Gastroesophageal sphincter (tissue), 4 donors: Measurements from ENCODE around the gene IGFL4. TPM values are rescaled to one million over a fixed set of nuclear protein-coding genes. Genes with fewer than 3 reads are reported as not detected.

Experiments
- ATAC-seq: fragments of 150-250 bp; one replicate; pipeline ENCODE4 v1.9.1; 2016; ENCODE audit warnings: mild to moderate bottlenecking, moderate library complexity
- H3K27ac ChIP-seq, 4 donors: fragments of 200-600 bp; sonication (generic) in 3 of 4; 1 replicate in 3 of 4; 2 replicates in 1 of 4; pipeline ENCODE4 v1.5.1; 2016 to 2019
- H3K27me3 ChIP-seq: fragments of 200-600 bp; sonication (generic); one replicate; pipeline ENCODE4 v1.5.1; 2019
- H3K36me3 ChIP-seq, 2 donors: fragments of 200-600 bp; sonication (generic); one replicate each; pipeline ENCODE4 v1.5.1; 2019; ENCODE audit warnings: control low read depth in 1 of 2
- H3K4me1 ChIP-seq, 3 donors: fragments of 200-600 bp; sonication (generic); 1 replicate in 2 of 3; 2 replicates in 1 of 3; pipeline ENCODE4 v1.5.1; 2016 to 2019; ENCODE audit warnings: control low read depth in 2 of 3
- H3K4me3 ChIP-seq, 2 donors: fragments of 200-600 bp; sonication (generic); one replicate each; pipeline ENCODE4 v1.5.1; 2019; ENCODE audit warnings: mild to moderate bottlenecking in 1 of 2, moderate library complexity in 1 of 2
- H3K9me3 ChIP-seq, 3 donors: fragments of 200-600 bp; sonication (generic); one replicate each; pipeline ENCODE4 v1.5.1; 2017 to 2019; ENCODE audit warnings: control low read depth in 2 of 3
- EP300 ChIP-seq: sonication (generic); formaldehyde crosslinking; IDR thresholded peaks from one replicate; pipeline ENCODE4 v1.6.1; 2017; ENCODE audit warnings: antibody characterized with exemption, mild to moderate bottlenecking
- POLR2A ChIP-seq, 2 donors: fragments of 450-650 bp; IDR thresholded peaks; one replicate each; pipeline ENCODE4 v1.6.1; 2017; ENCODE audit warnings: antibody characterized with exemption in 2 of 2, mild to moderate bottlenecking in 2 of 2, moderate library complexity in 1 of 2
- POLR2AphosphoS5 ChIP-seq: sonication (generic); formaldehyde crosslinking; IDR thresholded peaks from one replicate; pipeline ENCODE4 v1.6.1; 2017; ENCODE audit warnings: antibody characterized with exemption
- WGBS, 2 donors: methylation state at CpG; one replicate each; pipeline ENCODE4 v1.1.5; 2018; ENCODE audit warnings: low coverage in 1 of 2; 5-methylcytosine and 5-hydroxymethylcytosine counted together
- total RNA-seq, 4 donors: library from RNA; depleted of rRNA; stranded (reverse); fragments of >200 nt; gene quantifications; one replicate each; pipeline ENCODE4 v1.1.0, GENCODE V29; 2016
- TF ChIP-seq, protein P1 (sequence below), 4 experiments: fragments of 200-600 bp in 2 of 4; fragments of 450-650 bp in 2 of 4; sonication (generic) in 1 of 4; IDR thresholded peaks; one replicate each; pipeline ENCODE4 v1.5.1; 2017 to 2019; ENCODE audit warnings: antibody characterized with exemption in 4 of 4, mild to moderate bottlenecking in 2 of 4, moderate library complexity in 2 of 4

IGFL4 gene
- total RNA-seq, 4 donors from 2014 or later = not detected

DNA sequence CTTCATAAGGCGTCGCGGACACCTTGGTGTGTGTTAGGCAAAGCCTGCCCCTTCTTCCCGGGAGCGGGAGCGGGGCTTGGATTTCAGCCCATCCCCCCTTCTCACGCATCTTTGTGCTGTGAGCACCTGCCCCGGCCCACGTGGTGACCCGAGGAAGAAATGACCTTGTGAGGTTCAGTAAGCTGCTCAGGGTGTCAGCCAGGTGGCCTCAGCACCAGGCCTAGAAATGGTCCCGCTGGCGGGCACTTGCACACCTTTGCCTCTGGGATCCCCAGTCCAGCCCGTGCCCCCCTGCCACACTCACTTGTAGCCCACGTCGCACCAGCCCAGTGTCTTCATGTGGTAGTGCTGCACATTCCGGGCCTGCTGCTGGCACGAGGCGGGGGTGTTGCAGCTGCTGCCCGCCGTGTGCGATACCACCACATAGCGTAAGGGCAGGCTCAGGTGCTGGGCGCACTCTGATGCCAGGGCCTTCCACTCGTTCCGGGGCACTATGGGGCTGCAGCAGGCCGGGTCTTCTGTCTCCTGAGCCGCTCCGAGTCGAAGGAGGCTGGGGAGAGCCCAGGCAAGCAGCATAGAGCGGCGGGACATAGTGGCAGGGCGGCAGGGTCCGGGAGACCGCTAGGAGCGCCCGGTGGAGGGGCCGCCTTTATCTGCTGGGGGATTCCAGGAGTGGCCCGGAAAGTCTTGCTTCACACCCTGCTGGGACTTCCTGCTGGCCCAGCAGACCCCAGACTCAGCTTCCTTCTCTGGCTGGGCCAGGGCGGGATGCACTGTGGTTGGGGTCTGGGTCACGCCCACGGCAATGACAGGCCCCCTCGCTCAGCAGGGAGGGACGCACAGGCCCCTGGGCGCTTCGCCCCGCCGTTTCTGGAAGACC, 18.1 kb downstream of the IGFL4 start, which contains the start of gene PGLYRP1:
Gene PGLYRP1, minus strand, starts transcription at position 623 of the 880 bp plus-strand sequence. Its CDS starts 32 bp downstream, at position 591.
- TF ChIP-seq EP300 = no peak
- Histone ChIP-seq H3K27ac (no peak within 1 kb of the TSS), H3K27me3 (peaks cover 58% of the 10 kb centered on the region), H3K4me3 (no peak within 1 kb of the TSS), H3K4me1 (no peaks in the 10 kb centered on the region), H3K9me3 (no peaks in the 10 kb centered on the region), H3K36me3 (peaks cover 0 to 14% of the 10 kb centered on the region in 2 donors)
- ATAC-seq = no peak
- no CpG with 5 or more reads among the region's 47 CpGs for WGBS, 2 donors

DNA sequence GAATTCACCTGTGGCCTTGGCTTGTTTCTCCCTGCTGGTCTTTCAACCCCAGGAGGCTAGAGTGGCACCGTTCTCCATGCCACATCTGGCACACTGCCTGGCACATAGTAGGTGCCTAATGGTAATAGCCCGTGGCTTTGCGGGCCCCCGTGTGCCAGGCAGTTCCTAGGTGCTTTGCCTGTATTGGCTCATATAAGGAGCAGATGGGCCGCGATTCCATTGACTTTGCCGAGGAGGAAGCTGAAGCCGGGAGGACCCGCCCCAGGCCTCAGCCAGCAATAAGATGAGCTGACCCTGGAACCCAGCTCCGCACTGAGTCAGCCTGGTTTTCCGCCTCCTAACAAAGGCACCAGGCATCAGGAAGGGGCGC, 18.8 kb downstream of the IGFL4 start:
- no peak for ATAC-seq
- WGBS, 2 donors = no CpG with 5 or more reads among the region's 12 CpGs
- Histone ChIP-seq H3K27me3 (peaks cover 53% of the 10 kb centered on the region), H3K36me3 (peaks cover 0 to 17% of the 10 kb centered on the region in 2 donors), H3K4me3 (no peak overlapping the region), H3K9me3 (no peaks in the 10 kb centered on the region), H3K4me1 (peaks cover 0 to 2% (median 0%) of the 10 kb centered on the region in 3 donors), H3K27ac (no peak overlapping the region)
- TF ChIP-seq, protein P1, sequence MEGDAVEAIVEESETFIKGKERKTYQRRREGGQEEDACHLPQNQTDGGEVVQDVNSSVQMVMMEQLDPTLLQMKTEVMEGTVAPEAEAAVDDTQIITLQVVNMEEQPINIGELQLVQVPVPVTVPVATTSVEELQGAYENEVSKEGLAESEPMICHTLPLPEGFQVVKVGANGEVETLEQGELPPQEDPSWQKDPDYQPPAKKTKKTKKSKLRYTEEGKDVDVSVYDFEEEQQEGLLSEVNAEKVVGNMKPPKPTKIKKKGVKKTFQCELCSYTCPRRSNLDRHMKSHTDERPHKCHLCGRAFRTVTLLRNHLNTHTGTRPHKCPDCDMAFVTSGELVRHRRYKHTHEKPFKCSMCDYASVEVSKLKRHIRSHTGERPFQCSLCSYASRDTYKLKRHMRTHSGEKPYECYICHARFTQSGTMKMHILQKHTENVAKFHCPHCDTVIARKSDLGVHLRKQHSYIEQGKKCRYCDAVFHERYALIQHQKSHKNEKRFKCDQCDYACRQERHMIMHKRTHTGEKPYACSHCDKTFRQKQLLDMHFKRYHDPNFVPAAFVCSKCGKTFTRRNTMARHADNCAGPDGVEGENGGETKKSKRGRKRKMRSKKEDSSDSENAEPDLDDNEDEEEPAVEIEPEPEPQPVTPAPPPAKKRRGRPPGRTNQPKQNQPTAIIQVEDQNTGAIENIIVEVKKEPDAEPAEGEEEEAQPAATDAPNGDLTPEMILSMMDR (IDR thresholded peaks at IDR 0.05) = no peak
- no peak for TF ChIP-seq POLR2AphosphoS5
- TF ChIP-seq POLR2A (IDR thresholded peaks at IDR 0.05) = no peak
- TF ChIP-seq EP300 = no peak

DNA sequence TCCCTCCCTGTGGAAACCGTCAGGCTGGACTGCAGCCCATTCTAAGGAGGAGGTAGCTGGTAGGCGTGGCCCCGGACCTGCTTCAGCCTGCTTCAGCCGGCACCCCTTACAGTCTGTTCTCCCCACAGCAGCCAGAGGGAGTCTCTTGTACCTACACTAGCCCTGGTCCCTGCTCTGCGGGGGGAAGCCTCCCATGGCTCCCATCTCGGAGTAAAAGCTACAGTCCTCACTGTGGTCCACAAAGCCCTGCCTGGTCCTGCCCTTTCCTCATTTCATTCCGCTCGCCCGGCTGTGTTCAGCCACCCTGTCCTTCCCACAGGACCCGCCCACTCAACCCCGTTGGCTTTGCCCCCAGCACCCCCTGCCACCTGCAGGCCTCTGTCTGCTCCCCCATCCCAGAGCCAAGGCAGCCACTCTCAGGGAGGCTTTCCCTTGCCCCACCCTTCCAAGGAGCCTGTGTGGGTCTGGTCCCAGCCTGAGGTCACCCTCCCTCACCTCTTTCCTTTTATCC, 19.2 kb downstream of the IGFL4 start:
- H3K4me3 ChIP-seq = no peak overlapping the region
- peaks cover 0 to 6% (median 0%) of the 10 kb centered on the region in 3 donors for H3K4me1 ChIP-seq
- 62 to 70% methylated on average over 6 to 7 of the region's 11 CpGs for WGBS, 2 donors
- H3K36me3 ChIP-seq = peaks cover 0 to 15% of the 10 kb centered on the region in 2 donors
- ATAC-seq = no peak
- H3K27ac ChIP-seq = no peak overlapping the region
- H3K27me3 ChIP-seq = peaks cover 49% of the 10 kb centered on the region
- TF ChIP-seq EP300 (no peak), POLR2A (IDR thresholded peaks at IDR 0.05) (no peak), POLR2AphosphoS5 (no peak)
- TF ChIP-seq, protein P1 (IDR thresholded peaks at IDR 0.05) = no peak
- no peaks in the 10 kb centered on the region for H3K9me3 ChIP-seq

DNA sequence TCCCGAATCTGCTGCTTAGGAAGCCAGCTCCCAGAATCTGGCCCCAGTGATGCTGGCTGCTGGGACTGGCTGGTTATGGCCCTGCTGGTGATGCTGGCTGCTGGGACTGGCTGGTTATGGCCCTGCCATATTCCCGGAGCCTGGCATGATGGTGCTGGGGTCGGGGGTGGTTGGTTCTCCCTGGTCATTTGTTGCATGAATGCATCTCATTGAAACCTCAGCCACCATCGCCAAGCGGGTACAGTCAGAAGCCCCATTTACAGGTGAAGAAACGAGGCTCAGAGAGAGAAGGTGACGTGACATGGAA, 20.0 kb downstream of the IGFL4 start:
- Histone ChIP-seq H3K4me1 (peaks cover 0 to 15% (median 6%) of the 10 kb centered on the region in 3 donors), H3K27me3 (peaks cover 46% of the 10 kb centered on the region), H3K9me3 (no peaks in the 10 kb centered on the region), H3K4me3 (no peak overlapping the region), H3K36me3 (peaks cover 0 to 12% of the 10 kb centered on the region in 2 donors), H3K27ac (no peak overlapping the region)
- ATAC-seq = no peak
- WGBS, 2 donors = 83% methylated on average over 1 of the region's 7 CpGs; no CpG with 5 or more reads in 1 of the 2 donors
- TF ChIP-seq EP300 (no peak), POLR2AphosphoS5 (no peak), POLR2A (IDR thresholded peaks at IDR 0.05) (no peak)
- TF ChIP-seq, protein P1 (IDR thresholded peaks at IDR 0.05) = no peak

DNA sequence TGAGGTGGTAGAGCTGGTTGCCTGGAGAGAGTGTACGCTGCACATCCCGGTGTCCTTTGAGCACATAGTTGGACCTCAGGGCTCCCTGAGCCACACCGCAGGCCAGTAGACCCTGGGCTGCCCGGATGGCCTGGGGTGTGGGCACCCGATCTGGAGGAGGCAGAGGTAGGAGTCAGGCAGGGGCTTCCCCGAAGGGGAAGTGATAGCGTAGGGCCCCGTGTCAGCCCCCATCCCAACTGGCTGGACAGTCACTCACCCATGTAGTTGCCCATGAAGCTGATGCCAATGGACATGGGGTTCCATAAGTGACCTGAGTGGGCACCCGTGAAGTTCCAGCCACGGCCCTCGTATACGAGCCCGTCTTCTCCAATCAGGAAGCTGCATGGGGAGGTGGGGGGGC, 21.5 kb downstream of the IGFL4 start:
- Histone ChIP-seq H3K4me1 (peaks cover 0 to 28% (median 11%) of the 10 kb centered on the region in 3 donors), H3K27ac (no peak overlapping the region), H3K9me3 (no peaks in the 10 kb centered on the region), H3K27me3 (peaks cover 48% of the 10 kb centered on the region), H3K4me3 (no peak overlapping the region), H3K36me3 (peaks cover 0 to 12% of the 10 kb centered on the region in 2 donors)
- TF ChIP-seq POLR2AphosphoS5 (no peak), POLR2A (IDR thresholded peaks at IDR 0.05) (no peak), EP300 (no peak)
- TF ChIP-seq, protein P1 (IDR thresholded peaks at IDR 0.05) = no peak
- ATAC-seq = no peak
- 71 to 92% methylated on average over 2 to 5 of the region's 13 CpGs for WGBS, 2 donors
